HEK293T (cell line): Measurements from ENCODE around the gene TTC33.

ENCODE experiments used
- CTCF ChIA-PET: fragments of 350-600 bp; formaldehyde crosslinking; extraction: SDS; loops from one replicate; lab custom pipeline; 2021; ENCODE audit warnings: antibody characterized with exemption, inconsistent platforms; lab: Yijun Ruan, JAX
- POLR2A ChIA-PET: fragments of 350-600 bp; formaldehyde crosslinking; extraction: SDS; loops from one replicate; lab custom pipeline; 2020; ENCODE audit warnings: antibody characterized with exemption, inconsistent platforms; lab: Yijun Ruan, JAX
- DNase-seq: peaks from one replicate; pipeline ENCODE4 v3.0.0; 2012; ENCODE audit warnings: mixed read lengths; ENCODE audit errors: extremely low spot score
- ARNT ChIP-seq: fragments of 450-650 bp; IDR thresholded peaks from 2 replicates; pipeline ENCODE4 v1.6.1; 2017; ENCODE audit warnings: mild to moderate bottlenecking
- BHLHE40 ChIP-seq: fragments of 450-650 bp; IDR thresholded peaks from 2 replicates; pipeline ENCODE4 v1.6.1; 2016; ENCODE audit warnings: mild to moderate bottlenecking, moderate library complexity, borderline replicate concordance
- CTBP1 ChIP-seq: fragments of 450-650 bp; IDR thresholded peaks from 2 replicates; pipeline ENCODE4 v1.6.1; 2016; ENCODE audit warnings: borderline replicate concordance
- ELF4 ChIP-seq: fragments of 450-650 bp; IDR thresholded peaks from 2 replicates; pipeline ENCODE4 v1.6.1; 2017; ENCODE audit warnings: antibody characterized with exemption
- FOXA1 ChIP-seq: fragments of 450-650 bp; IDR thresholded peaks from 2 replicates; pipeline ENCODE4 v1.6.1; 2016; ENCODE audit warnings: mild to moderate bottlenecking
- FOXK2 ChIP-seq: fragments of 450-650 bp; IDR thresholded peaks from 2 replicates; pipeline ENCODE4 v1.6.1; 2016; ENCODE audit warnings: mild to moderate bottlenecking
- FOXM1 ChIP-seq: fragments of 450-650 bp; IDR thresholded peaks from 2 replicates; pipeline ENCODE4 v1.6.1; 2017; ENCODE audit warnings: mild to moderate bottlenecking, borderline replicate concordance
- HDGF ChIP-seq: fragments of 450-650 bp; IDR thresholded peaks from 2 replicates; pipeline ENCODE4 v1.6.1; 2017; ENCODE audit warnings: antibody characterized with exemption, borderline replicate concordance
- L3MBTL2 ChIP-seq: fragments of 450-650 bp; conservative IDR thresholded peaks from 2 replicates; pipeline ENCODE4 v1.6.1; 2016; ENCODE audit warnings: mild to moderate bottlenecking
- LEF1 ChIP-seq: fragments of 450-650 bp; IDR thresholded peaks from 2 replicates; pipeline ENCODE4 v1.6.1; 2017; ENCODE audit warnings: mild to moderate bottlenecking, borderline replicate concordance
- NFRKB ChIP-seq: fragments of 450-650 bp; IDR thresholded peaks from 2 replicates; pipeline ENCODE4 v1.6.1; 2016; ENCODE audit warnings: mild to moderate bottlenecking, moderate library complexity
- SP1 ChIP-seq: fragments of 450-650 bp; IDR thresholded peaks from 2 replicates; pipeline ENCODE4 v1.6.1; 2017
- SUZ12 ChIP-seq: fragments of 450-650 bp; IDR thresholded peaks from 2 replicates; pipeline ENCODE4 v1.6.1; 2016; ENCODE audit warnings: mild to moderate bottlenecking
- TARDBP ChIP-seq: fragments of 450-650 bp; IDR thresholded peaks from 2 replicates; pipeline ENCODE4 v1.6.1; 2016
- ZNF384 ChIP-seq: fragments of 450-650 bp; IDR thresholded peaks from 2 replicates; pipeline ENCODE4 v1.6.1; 2016
- TF ChIP-seq, protein P1 (sequence below): fragments of 450-650 bp; IDR thresholded peaks from 2 replicates; pipeline ENCODE4 v1.6.1; 2016

TTC33 gene

GRCh38 chr5:40674661-40675235 lies 81.0 kb downstream of the TTC33 start:
- TF ChIP-seq, protein P1, sequence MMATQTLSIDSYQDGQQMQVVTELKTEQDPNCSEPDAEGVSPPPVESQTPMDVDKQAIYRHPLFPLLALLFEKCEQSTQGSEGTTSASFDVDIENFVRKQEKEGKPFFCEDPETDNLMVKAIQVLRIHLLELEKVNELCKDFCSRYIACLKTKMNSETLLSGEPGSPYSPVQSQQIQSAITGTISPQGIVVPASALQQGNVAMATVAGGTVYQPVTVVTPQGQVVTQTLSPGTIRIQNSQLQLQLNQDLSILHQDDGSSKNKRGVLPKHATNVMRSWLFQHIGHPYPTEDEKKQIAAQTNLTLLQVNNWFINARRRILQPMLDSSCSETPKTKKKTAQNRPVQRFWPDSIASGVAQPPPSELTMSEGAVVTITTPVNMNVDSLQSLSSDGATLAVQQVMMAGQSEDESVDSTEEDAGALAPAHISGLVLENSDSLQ = no peak
- no peak for TF ChIP-seq ELF4
- CTCF ChIA-PET = no interaction called here
- POLR2A ChIA-PET = no interaction called here
- DNase-seq = no peak

DNA sequence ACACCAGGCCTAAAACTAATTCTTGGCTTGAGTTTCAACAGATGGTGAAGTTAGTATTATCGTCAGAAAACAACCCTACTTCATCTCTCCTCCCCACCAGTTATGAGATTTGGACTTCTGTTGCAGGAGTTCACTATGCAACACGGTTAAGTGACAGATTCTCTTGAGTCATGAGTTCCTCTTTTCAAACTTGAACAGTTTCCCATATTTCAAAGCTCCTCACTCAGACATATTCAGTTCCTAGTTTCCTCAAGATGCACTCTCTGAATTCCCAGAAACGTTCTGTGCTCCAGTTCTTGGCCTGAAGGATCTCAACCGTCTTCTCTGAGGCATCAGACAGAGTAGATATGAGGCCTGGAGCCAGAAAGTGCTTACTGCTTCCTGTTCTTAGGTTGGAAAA lies 83.3 kb downstream of the TTC33 start:
- ChIA-PET CTCF (no interaction called here), POLR2A (no interaction called here)
- DNase-seq = no peak
- TF ChIP-seq SP1 (no peak), LEF1 (no peak), ELF4 (no peak), TARDBP (no peak), CTBP1 (no peak), FOXA1 (no peak), ZNF384 (no peak), HDGF (no peak), FOXK2 (no peak), ARNT (no peak), NFRKB (no peak), FOXM1 (no peak), BHLHE40 (no peak), L3MBTL2 (no peak), SUZ12 (no peak)
- TF ChIP-seq, protein P1 = no peak

DNA sequence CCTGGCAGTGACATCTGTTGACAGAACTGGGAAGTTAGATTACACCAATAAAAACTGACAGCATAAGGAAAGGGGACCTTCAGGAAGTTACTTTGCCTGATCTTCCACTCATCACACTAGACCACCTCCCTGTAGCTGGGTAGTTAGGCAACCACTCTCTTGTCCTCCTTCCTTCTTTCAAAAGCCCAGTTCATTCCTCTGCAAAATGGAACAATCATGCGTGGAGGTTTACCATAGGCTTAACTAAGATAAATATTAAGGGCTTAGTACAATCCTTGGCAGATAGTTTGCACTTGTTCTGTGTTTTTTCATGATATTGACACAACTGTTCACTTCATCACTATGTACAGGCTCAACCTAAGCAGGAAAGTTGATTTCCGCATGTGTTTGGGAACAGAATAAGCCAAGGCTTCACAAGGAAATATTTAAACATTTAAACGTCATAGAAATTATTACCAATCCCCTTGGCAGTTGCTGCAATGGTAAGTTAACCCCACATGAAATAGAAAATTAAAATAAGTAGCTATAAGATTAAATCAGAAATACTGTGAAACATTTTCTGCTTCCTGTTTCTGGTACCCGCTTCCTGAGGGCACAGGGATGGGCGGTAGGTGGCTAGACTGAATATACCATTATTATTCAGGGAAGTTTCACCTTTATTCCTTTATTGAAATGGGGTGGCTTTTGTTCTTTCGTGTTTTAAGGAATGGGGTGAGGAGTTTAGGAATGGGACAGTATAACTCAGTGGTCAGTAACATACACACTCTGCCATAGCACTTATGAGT lies 86.0 kb downstream of the TTC33 start:
- POLR2A ChIA-PET = interaction anchor here (0.6 kb wide), 1 partner anchor 50 kb away, joined by 3 read pairs; no protein-coding TSS in a partner anchor

GRCh38 chr5:40667161-40667663 lies 88.5 kb downstream of the TTC33 start:
- POLR2A ChIA-PET = no interaction called here
- CTCF ChIA-PET = no interaction called here

More for the DNA sequence above, 86.0 kb downstream of the TTC33 start:
- CTCF ChIA-PET = no interaction called here
- no peak for TF ChIP-seq SP1
- no peak for TF ChIP-seq ELF4
- TF ChIP-seq FOXM1 = no peak
- TF ChIP-seq NFRKB = no peak
- no peak for TF ChIP-seq TARDBP
- TF ChIP-seq SUZ12 = no peak
- TF ChIP-seq BHLHE40 = no peak
- TF ChIP-seq ARNT = no peak
- no peak for DNase-seq

DNA sequence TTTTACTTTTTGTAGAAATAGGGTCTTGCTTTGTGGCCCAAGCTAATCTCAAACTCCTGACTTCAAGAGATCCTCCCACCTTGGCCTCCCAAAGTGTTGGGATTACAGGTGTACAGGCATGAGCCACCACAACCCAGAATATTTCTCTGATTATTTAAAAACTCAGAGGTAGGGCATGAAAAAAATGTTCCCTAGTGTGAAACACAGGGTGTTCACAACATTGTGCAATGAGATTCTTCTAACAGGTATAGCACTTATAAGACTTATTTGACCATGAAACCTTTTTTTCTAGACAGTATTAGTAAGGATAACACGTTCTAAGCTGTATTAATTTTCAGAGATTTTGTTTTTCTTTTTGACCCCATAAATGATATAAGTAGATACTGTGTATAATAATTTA lies 89.1 kb downstream of the TTC33 start:
- TF ChIP-seq HDGF = no peak
- TF ChIP-seq LEF1 = no peak
- TF ChIP-seq FOXK2 = no peak
- TF ChIP-seq ARNT = no peak
- no peak for TF ChIP-seq BHLHE40
- TF ChIP-seq FOXM1 = no peak
- TF ChIP-seq CTBP1 = no peak
- no peak for TF ChIP-seq TARDBP
- ChIA-PET POLR2A (no interaction called here), CTCF (no interaction called here)
- no peak for DNase-seq

More at GRCh38 chr5:40667161-40667663, 88.5 kb downstream of the TTC33 start:
- no peak for DNase-seq
- TF ChIP-seq CTBP1 = no peak
- no peak for TF ChIP-seq FOXK2
- no peak for TF ChIP-seq ARNT
- TF ChIP-seq SUZ12 = no peak
- TF ChIP-seq L3MBTL2 = no peak
- TF ChIP-seq, protein P1 = no peak
- TF ChIP-seq FOXM1 = no peak
- TF ChIP-seq HDGF = no peak
- no peak for TF ChIP-seq LEF1
- TF ChIP-seq ZNF384 = no peak
- no peak for TF ChIP-seq BHLHE40
- no peak for TF ChIP-seq FOXA1
- TF ChIP-seq SP1 = no peak
- TF ChIP-seq TARDBP = no peak
- TF ChIP-seq ELF4 = no peak
- no peak for TF ChIP-seq NFRKB

- no peak for TF ChIP-seq FOXA1
- TF ChIP-seq FOXM1 = no peak
- TF ChIP-seq, protein P1 = no peak
- no peak for TF ChIP-seq SP1
- ChIA-PET POLR2A (interaction anchor here (0.6 kb wide), 1 partner anchor 315 kb away, joined by 3 read pairs; no protein-coding TSS in a partner anchor), CTCF (no interaction called here)
- no peak for DNase-seq
Observed at GRCh38 chr5:40665635-40666298, 90.0 kb downstream of the TTC33 start.
